Measurements from ENCODE around the gene HYKK. TPM values are rescaled to one million over a fixed set of nuclear protein-coding genes. Genes with fewer than 3 reads are reported as not detected.
A peak's percentile ranks its signal among the peaks of the same experiment; 100 is the strongest.
"Not testable (repeated sequence)": the region's sequence is repeated elsewhere in the genome, so short reads cannot be mapped to it uniquely, and the experiment has no call there.

HYKK gene
- total RNA-seq, 4 donors from 2014 or later, result 5.8 to 8.6 (median 7.6) TPM

DNA sequence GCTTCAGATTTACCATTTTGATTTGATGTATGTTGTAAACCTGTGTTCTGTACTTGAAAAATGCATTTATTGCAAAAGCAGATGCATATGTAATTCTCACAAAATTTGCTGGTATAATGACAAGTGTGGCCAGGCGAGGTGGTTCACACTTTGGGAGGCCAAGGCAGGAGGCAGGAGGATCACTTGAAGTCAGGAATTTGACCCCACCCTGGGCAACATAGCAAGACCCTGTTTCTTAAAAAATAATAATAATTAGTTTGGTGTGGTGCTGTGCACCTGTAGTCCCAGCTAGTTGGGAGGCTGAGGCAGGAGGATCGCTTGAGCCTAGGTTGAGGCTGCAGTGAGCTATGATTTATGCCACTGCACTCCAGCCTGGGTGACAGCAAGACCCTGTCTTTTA lies 4.7 kb upstream of the HYKK start:
- WGBS, result 98% methylated on average over 2 of the region's 2 CpGs
- Histone ChIP-seq H3K27ac (replicated peaks in 1 of 4) (no peak overlapping the region), H3K36me3 (peaks cover 14 to 33% (median 21%) of the 10 kb centered on the region in 4 donors), H3K4me3 (no peak overlapping the region), H3K27me3 (no peaks in the 10 kb centered on the region), H3K9me3 (no peaks in the 10 kb centered on the region), H3K4me1 (peaks cover 0 to 9% (median 4%) of the 10 kb centered on the region in 4 donors)
- no peak for DNase-seq (ENCODE audit: extremely low spot score)
- TF ChIP-seq POLR2A (IDR thresholded peaks at IDR 0.05; ENCODE audit: low read depth) (no peak), EP300 (IDR thresholded peaks at IDR 0.05) (no peak), POLR2AphosphoS5 (IDR thresholded peaks at IDR 0.05) (no peak), CTCF (IDR thresholded peaks at IDR 0.05) (no peak)
- intact Hi-C loops (cut with DNase I), result no loop called here

GRCh38 chr15:78507831-78508160 lies 419 bp downstream of the HYKK start:
- DNase-seq (ENCODE audit: extremely low spot score), result no peak
- H3K27ac ChIP-seq (replicated peaks in 1 of 4), result peak overlapping the region; percentile 73 to 86 (median 80)
- intact Hi-C loops (cut with DNase I), result no loop called here
- 2% methylated on average over 13 of the region's 13 CpGs for WGBS
- peaks cover 7 to 17% (median 13%) of the 10 kb centered on the region in 4 donors for H3K4me1 ChIP-seq
- peak overlapping the region; percentile 75 to 83 (median 82) for H3K4me3 ChIP-seq
- H3K27me3 ChIP-seq, result no peaks in the 10 kb centered on the region
- no peaks in the 10 kb centered on the region for H3K9me3 ChIP-seq
- no peaks in the 10 kb centered on the region for H3K36me3 ChIP-seq
- TF ChIP-seq CTCF (IDR thresholded peaks at IDR 0.05), result no peak
- no peak for TF ChIP-seq EP300 (IDR thresholded peaks at IDR 0.05)
- TF ChIP-seq POLR2A (IDR thresholded peaks at IDR 0.05; ENCODE audit: low read depth), result no peak
- TF ChIP-seq POLR2AphosphoS5 (IDR thresholded peaks at IDR 0.05), result no peak

DNA sequence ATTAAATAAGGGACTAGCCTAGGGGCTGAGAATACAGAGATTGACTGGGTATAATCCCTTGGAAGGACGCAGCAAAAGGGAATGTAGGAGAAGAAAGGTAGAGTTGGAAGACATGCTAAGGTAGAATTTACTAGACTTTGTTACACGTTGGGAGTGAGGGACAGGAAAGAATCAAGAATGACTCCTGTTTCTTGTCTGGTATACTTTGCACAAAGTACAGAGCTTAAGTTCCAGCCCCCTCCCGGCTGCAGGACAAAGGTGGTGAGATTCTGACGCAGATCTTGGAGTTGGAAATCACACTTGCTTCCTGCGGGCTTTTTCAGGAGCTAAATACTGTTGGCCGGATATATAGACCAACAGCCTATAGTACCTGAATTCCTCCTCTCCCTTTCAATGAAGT lies 895 bp downstream of the HYKK start:
- H3K27me3 ChIP-seq, result no peaks in the 10 kb centered on the region
- no peak for DNase-seq (ENCODE audit: extremely low spot score)
- peak overlapping the region in 3 of 4 donors; percentile 73 to 81 (median 79) for H3K27ac ChIP-seq (replicated peaks in 1 of 4)
- intact Hi-C loops (cut with DNase I), result no loop called here
- peaks cover 0 to 2% (median 0%) of the 10 kb centered on the region in 4 donors for H3K36me3 ChIP-seq
- no peaks in the 10 kb centered on the region for H3K9me3 ChIP-seq
- no peak for TF ChIP-seq POLR2AphosphoS5 (IDR thresholded peaks at IDR 0.05)
- no peak for TF ChIP-seq EP300 (IDR thresholded peaks at IDR 0.05)
- no peak for TF ChIP-seq POLR2A (IDR thresholded peaks at IDR 0.05; ENCODE audit: low read depth)
- TF ChIP-seq CTCF (IDR thresholded peaks at IDR 0.05), result no peak
- WGBS, result 53% methylated on average over 6 of the region's 6 CpGs
- peak overlapping the region; percentile 75 to 83 (median 82) for H3K4me3 ChIP-seq
- H3K4me1 ChIP-seq, result peaks cover 7 to 17% (median 13%) of the 10 kb centered on the region in 4 donors

GRCh38 chr15:78509726-78510312 lies 2.4 kb downstream of the HYKK start:
- no peaks in the 10 kb centered on the region for H3K27me3 ChIP-seq
- intact Hi-C loops (cut with DNase I), result no loop called here
- peaks cover 0 to 9% (median 3%) of the 10 kb centered on the region in 4 donors for H3K36me3 ChIP-seq
- DNase-seq (ENCODE audit: extremely low spot score), result no peak
- no peak overlapping the region for H3K4me3 ChIP-seq
- no peak overlapping the region for H3K27ac ChIP-seq (replicated peaks in 1 of 4)
- no peak for TF ChIP-seq CTCF (IDR thresholded peaks at IDR 0.05)
- TF ChIP-seq POLR2AphosphoS5 (IDR thresholded peaks at IDR 0.05), result no peak
- no peaks in the 10 kb centered on the region for H3K9me3 ChIP-seq
- WGBS, result 82% methylated on average over 6 of the region's 6 CpGs
- peaks cover 7 to 17% (median 13%) of the 10 kb centered on the region in 4 donors for H3K4me1 ChIP-seq

- WGBS, result 96% methylated on average over 2 of the region's 3 CpGs
- H3K36me3 ChIP-seq, result peaks cover 9 to 47% (median 12%) of the 10 kb centered on the region in 4 donors
- H3K27ac ChIP-seq (replicated peaks in 1 of 4); intact Hi-C loops (cut with DNase I); H3K4me1 ChIP-seq; H3K27me3 ChIP-seq; DNase-seq (ENCODE audit: extremely low spot score); H3K9me3 ChIP-seq; H3K4me3 ChIP-seq: not testable (repeated sequence)
These were observed 12.7 kb downstream of the HYKK start for GRCh38 chr15:78520035-78520434.
